ENCODE data around the gene UBASH3A.

UBASH3A gene

DNA sequence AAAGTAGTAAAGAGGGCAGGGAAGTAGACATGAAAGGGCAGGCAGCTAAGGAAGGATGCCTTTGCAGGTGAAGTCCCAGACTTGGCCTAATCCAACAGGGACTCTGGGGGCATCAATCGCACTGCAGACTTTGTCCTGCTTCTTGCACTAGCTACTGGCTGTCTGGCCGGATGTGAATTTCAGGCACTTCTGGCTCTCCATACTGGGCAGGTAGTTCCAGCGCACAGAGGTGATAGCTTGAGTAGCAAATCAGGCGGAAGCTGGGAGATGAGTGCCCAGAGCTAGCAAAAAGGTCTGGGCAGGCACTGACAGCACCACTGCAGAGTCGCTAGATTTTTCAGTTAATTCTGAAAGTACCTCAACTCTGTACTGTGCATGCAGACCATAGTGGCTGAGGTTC lies 91.3 kb downstream of the UBASH3A start:
- no peak for DNase-seq

DNA sequence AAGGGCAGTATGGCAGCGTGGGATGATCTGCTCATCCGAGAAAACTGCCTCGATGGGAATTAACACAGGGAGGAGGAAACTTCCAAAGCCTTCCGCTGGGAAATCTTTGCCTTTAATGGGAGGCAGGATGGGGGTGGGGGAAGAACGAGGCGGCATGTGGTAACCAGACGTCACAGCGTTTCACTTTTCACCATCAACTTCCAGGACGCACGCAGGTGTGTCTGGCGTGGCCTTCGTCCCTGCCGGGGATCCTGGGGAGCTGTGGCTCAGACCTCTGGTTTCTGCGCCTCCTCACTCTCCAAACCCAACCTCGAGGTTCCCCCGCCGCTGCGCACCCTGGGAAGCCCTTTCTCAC lies 92.0 kb downstream of the UBASH3A start:
- DNase-seq, result no peak

DNA sequence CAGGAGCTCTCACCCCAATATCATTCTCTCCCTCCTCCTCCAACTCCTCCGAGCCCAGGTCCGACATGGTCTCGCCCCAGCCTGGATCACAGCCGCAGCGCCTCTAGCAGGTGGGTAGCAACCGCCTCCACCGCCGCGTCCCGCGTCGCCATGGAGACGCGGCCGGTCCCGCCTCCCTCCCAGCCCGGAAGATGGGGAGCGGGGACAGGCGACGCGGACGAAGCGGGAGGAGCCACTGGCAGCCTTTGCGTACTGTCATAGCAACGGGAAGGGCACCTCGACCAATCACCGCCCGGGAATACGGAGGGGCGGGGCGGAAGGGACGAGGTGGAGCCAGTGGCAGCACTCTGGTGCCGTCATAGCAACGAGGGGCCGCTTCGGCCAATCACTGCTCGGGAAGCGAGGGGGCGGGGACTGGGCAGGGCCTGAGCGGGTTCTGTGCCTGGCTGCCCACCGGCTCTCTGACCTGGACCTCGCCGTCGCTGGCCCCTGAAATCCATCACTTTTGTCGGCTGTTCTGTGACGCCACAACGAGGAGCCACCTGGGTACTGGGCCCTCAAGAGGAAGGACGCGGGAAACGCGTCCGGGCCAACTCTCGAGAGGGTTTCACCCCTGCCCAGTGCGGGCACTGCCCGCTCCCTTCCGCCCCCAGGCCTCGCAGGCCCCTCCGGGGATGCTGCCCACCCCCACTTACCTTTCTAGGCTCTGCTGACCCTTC lies 92.6 kb downstream of the UBASH3A start, which contains the start of gene RSPH1:
TSS of gene RSPH1 (minus strand) at position 105 of the 719 bp plus-strand sequence. CDS start at position 67, 38 bp downstream.
- peak; percentile 98 to 99 for DNase-seq

DNA sequence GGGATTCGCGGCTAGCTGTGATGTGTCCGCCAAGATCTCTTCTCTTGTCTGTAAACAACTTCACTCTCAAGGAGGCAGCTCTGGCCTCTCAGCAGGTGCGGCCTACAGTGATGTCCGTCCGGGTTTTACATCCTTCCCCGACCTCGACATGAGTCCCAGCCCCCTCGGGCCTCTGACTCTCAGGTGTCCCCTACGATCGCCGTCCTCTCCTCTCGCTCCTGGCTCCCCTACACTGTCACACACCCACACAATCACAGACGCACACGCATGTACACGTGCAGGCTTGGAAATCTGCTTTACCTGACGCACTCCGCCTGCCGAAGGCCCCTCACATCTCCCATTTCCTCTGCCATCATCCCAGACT lies 93.1 kb downstream of the UBASH3A start:
- DNase-seq, result no peak
